ENCODE results near the gene ATF6.

ATF6 gene

DNA sequence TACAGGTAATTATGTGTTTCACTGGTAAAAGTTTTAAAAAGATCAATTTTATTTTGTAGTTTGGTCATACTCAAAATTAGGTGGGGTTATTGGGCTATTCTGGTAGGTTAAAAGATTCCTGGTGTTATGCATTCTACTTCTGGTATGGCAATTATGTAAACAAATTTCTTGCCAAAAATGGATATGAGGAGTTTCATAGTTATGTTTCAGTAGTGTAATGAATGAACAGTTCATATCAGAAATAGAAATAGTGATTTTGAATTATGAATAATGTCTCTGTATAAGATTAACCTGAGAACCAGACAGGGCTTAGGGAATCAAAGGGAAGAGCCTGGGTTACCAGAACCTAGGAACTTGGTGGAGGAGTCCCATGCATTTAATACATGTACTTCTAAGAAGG, 15.9 kb downstream of the ATF6 start:
- TF ChIP-seq, protein P1, sequence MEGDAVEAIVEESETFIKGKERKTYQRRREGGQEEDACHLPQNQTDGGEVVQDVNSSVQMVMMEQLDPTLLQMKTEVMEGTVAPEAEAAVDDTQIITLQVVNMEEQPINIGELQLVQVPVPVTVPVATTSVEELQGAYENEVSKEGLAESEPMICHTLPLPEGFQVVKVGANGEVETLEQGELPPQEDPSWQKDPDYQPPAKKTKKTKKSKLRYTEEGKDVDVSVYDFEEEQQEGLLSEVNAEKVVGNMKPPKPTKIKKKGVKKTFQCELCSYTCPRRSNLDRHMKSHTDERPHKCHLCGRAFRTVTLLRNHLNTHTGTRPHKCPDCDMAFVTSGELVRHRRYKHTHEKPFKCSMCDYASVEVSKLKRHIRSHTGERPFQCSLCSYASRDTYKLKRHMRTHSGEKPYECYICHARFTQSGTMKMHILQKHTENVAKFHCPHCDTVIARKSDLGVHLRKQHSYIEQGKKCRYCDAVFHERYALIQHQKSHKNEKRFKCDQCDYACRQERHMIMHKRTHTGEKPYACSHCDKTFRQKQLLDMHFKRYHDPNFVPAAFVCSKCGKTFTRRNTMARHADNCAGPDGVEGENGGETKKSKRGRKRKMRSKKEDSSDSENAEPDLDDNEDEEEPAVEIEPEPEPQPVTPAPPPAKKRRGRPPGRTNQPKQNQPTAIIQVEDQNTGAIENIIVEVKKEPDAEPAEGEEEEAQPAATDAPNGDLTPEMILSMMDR (IDR thresholded peaks at IDR 0.05; ENCODE audit: borderline replicate concordance, insufficient read depth, low read depth, low read length): no peak
- H3K4me3 ChIP-seq (ENCODE audit: low read depth, low read length): no peak overlapping the region

DNA sequence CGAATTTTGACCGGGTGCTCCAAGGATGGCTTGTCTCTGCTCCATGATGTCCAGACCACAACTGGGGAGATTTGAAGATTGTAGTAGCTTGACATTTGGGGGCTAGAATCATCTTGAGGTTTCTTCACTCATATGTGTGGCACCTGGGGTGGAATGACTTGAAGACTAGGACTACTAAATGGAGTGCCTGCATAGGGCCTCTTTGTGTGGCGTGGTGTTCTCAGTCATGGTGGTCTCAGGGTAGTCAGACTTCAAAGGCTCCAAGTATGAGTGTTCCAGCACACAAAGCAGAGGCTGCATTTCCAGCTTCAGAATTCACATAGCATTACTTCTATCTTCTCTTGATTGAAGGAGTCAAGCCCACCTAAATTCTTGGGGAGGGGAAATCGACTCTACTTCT, 16.8 kb downstream of the ATF6 start:
- no peak overlapping the region for H3K4me3 ChIP-seq (ENCODE audit: low read depth, low read length)
- TF ChIP-seq, protein P1 (IDR thresholded peaks at IDR 0.05; ENCODE audit: borderline replicate concordance, insufficient read depth, low read depth, low read length): no peak

DNA sequence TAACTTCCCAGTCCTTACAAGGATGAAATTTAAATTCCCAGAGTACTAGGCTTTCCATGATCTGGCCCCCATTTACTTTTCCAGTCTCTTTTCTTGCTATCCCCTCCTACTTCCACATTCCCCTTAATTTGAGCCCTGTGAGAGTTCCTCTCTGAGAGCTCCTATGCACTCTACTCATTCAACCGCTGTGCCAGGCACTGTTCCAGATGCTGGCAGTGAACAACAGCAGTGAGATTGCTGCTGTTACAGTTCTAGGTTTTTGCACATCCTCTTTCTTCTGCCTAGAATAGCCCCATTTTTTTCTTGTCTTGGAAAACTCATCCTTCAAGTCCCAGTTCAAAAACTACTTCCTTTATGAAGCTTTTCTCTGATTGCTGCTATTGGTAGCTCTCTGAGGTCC, 18.8 kb downstream of the ATF6 start:
- H3K4me3 ChIP-seq (ENCODE audit: low read depth, low read length): no peak overlapping the region
- TF ChIP-seq, protein P1 (IDR thresholded peaks at IDR 0.05; ENCODE audit: borderline replicate concordance, insufficient read depth, low read depth, low read length): no peak

DNA sequence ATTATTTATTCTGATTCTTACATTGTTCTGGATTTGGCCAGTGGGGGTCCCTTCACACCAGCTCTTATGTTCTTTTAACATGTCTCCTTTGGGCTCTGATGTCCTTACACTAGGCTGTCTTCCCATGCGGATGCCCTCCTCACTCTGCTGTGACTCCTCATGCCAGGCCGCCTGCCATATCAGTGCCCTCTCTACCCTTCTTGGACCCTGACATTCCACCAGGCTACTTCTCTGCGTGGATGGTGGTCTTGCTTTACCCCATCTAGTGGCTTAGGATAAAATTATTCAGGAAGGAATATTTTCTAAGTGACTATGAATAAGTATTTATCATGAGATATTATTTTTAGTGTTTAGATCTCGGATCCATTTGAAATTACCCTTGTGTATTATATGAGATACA, 21.2 kb downstream of the ATF6 start:
- H3K4me3 ChIP-seq (ENCODE audit: low read depth, low read length): no peak overlapping the region
- TF ChIP-seq, protein P1 (IDR thresholded peaks at IDR 0.05; ENCODE audit: borderline replicate concordance, insufficient read depth, low read depth, low read length): no peak

GRCh38 chr1:161790587-161791317, 24.6 kb downstream of the ATF6 start:
- TF ChIP-seq, protein P1 (IDR thresholded peaks at IDR 0.05; ENCODE audit: borderline replicate concordance, insufficient read depth, low read depth, low read length): no peak
- H3K4me3 ChIP-seq (ENCODE audit: low read depth, low read length): no peak overlapping the region

DNA sequence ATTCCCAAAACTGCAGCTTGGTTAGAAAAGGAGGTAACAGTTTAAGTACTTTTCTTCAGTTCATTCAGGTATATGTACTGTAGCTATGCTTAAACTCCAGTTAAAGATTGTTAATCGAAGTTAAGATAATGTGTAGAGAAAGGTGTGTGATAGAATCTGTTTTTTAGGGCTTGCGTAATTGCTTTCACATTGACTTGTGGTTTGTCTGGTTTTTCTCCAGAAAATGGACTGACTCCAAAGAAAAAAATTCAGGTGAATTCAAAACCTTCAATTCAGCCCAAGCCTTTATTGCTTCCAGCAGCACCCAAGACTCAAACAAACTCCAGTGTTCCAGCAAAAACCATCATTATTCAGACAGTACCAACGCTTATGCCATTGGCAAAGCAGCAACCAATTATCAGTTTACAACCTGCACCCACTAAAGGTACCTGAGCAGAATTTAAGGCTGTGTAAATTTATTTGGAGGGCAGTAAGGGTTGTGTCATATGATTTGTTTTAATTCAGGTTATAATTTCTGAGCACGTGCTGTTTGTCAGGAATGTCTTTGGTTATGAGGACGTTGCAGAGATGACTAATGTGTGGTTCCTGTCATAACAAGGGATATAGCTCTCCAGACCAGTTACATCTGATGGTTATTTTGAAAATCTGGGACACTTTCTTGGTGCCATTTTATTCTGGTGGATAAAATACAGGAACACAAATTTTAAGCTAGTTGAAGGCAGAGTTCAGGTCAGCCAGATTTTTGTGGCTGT, 26.0 kb downstream of the ATF6 start:
- no peak overlapping the region for H3K4me3 ChIP-seq (ENCODE audit: low read depth, low read length)
- TF ChIP-seq, protein P1 (IDR thresholded peaks at IDR 0.05; ENCODE audit: borderline replicate concordance, insufficient read depth, low read depth, low read length): no peak

GRCh38 chr1:161792740-161793139, 26.6 kb downstream of the ATF6 start:
- TF ChIP-seq, protein P1 (IDR thresholded peaks at IDR 0.05; ENCODE audit: borderline replicate concordance, insufficient read depth, low read depth, low read length): peak; percentile 18; the same call in 1 of the 2 replicates

More at GRCh38 chr1:161792740-161793139, 26.6 kb downstream of the ATF6 start:
- no peak overlapping the region for H3K4me3 ChIP-seq (ENCODE audit: low read depth, low read length)
